Activated T-cell treated with anti-CD3 and anti-CD28 coated beads, Interleukin-2, amount 50 U/mL, for 48 hours (primary cell): ENCODE data around the gene PKDCC.
A peak's percentile ranks its signal among the peaks of the same experiment; 100 is the strongest.

Experiments used
- DNase-seq, 2 experiments: peaks; one replicate each; pipeline ENCODE4 v3.0.0-alpha.2; 2020

The PKDCC gene

DNA sequence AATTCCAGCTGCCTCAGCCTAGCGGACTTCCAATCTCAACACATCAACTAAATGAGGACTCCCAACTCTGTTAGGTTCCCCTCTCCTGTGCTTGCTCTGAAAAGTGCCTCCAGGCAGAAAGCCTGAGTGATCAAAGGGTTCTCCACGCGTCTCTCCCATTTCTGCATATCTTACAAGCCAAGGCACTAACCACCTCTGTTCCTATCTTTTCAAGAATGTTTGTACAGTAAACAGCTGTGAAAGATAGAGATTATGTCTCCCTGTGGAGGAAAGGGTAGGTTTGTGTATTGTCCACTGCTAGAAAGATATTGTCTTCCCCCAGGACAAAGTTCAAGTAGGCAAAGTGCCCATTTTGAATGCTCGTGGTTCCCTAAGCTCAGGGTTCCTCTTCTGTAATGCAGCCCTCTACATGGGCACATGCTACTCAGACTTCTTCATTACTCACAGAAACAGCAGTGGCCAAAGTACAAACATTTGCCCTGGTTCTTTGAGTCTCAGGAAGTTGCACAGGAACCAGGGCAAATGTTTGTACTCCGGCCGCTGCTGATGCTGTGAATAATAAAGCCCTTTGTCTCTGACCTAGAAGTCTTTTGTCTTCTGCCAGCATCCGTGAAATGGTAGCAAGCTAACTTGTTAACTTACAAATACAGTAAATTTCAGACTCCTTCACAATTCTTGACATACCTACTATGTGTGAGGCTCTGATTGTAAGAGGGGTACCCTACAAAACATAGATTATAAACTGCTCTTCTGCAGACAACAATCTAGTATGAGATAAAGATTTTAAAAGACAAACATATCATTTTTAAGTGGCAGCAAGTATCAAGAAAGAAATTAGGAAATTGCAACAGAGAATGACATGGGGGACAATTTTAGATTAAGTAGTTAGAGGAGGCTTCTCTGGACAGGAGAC lies 44.5 kb downstream of the PKDCC start:
- DNase-seq = no peak

DNA sequence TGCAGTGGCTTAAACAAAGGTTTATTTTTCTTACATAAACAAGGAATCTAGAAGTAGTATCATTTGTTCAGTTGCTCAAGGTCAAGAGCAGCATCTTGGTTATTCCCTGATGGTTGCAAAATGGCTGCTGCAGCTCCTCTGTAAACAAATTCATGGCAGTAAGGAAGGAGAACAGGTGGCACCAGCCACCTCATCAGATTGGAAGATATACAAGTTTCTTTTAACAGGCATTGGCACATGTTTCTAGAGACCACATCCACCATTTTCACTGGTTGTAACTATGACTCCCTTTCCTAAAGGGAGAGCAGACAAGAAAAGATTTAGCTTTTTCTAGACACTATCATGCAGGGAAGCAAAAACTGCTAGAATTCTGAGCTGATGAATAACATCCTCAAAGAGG lies 46.3 kb downstream of the PKDCC start:
- no peak for DNase-seq

DNA sequence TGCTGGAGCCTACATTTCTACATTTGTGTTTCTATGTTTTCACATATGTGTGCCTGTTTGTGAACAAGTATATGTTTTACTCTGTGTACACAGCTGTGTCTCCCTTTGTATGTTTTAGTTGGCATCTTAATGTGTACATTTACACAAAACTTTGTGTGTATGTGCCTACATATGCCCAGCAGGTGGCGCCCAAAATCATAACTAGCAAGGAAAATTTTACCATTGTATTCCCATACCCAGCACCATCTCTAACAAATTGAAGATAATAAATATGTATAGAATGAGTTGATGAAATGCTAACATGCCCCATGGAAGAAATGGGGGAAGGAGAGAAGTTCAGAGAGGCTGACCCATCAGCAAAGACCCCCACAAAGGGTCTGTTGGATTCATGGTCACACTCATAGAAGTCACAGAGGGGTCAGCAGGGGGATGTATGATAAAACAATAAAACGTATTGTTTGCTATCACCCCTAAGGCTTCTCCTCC lies 48.1 kb downstream of the PKDCC start:
- peak; percentile 78 to 82 for DNase-seq

DNA sequence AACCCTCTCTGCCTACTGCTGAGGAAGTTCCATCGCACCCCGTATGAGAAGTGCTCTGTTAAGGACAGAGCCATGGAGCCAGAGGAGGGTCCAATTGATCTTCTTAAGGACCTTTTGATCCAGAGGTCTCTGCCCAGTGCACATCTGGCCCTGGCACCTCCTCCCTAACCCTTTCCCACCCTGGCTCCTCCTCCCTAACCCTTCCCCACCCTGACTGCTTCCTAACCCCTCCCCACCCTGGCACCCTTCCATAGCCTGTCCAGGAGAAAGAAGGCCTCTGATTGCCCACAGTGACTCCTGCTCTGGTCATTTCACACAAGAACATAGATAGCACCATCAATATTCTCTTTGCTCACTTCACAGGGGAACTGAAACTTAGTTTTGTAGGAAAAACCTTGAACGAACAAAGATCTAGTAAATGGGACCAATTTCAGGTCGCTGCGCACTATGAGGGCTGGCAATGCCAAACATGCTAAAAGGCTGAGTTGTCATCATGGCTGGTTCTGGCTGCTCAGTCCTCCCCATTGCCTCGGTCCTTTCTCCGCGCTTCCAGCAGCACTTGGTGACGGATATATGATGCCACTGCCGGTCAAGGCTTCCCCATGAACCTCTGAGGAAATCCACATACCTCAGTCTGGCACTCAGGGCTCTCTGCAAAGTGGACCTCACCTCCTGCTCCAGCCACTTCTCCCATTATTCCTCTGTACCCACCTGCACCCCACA lies 49.2 kb downstream of the PKDCC start:
- DNase-seq = no peak

DNA sequence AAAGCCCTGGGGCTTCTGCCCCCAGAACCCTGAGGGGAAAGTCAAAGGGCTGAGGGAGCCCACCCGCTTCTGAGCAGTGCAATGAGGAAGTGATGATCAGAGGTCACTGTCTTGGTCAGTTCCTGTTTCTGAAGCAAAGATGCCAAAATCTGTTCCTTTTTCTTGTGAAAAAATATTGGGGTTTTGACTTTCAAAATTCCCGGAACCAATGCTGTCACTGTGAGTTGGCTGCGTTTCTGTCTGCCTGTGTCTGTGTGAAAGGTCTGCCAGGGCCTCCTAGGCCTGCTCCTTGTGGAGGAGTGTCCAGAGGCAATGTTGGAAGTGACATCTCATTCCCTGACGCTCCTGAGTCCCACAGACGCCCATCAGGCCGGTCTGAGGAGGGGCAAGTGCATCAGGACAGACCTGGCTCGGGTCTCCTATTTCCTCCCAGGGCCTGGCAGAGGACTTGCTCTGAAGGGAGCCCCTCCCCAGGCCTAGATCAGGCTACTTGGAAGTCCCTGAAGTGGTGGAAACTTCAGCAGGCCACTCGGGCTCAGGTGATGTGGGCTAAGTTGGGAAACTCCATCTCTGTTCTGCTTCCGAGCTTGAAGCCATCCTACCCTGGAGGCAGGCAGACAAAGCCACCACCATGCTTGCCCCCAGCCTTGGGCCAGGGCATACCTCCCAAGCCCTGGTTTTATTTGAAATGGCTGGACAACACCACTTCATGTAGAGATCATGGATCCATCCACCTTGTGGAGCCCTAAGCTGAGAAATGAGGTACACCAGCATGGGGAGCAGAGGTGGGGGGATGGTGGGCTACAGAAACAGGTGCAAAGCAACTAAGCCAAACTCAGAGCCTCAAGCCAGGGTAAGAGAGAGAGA lies 51.0 kb downstream of the PKDCC start:
- DNase-seq = no peak

DNA sequence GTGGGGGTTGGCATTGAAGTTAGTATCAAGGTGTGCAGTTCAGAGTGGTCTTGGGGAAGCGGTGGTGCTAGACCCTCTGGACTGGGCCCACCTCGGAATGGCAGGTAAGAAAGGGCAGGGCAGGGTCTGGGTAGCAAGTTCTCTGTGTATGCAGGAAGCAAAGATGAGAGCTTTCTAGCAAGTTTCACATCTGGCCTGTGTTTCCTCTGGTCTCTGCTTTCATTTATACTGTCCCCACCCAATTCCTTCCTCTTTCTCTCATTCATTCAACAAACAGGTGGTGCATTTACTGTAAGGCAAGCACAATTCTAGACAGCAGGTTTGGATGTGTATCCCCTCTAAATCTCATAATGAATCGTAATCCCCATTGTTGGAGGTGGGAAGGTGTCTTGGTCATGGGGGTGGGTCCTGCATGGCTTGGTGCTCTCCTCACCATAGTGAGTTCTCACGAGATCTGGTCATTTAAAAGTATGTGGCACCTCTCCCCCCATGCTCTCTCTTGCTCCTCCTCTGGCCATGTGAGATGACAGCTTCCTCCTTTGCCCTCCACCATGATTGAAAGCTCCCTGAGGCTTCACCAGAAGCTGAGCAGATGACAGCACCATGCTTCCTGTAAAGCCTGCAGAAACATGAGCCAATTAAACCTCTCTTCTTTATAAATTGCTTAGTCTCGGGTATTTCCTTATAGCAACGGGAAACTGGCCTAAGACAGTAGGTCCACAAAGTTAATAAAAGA lies 51.8 kb downstream of the PKDCC start:
- no peak for DNase-seq

DNA sequence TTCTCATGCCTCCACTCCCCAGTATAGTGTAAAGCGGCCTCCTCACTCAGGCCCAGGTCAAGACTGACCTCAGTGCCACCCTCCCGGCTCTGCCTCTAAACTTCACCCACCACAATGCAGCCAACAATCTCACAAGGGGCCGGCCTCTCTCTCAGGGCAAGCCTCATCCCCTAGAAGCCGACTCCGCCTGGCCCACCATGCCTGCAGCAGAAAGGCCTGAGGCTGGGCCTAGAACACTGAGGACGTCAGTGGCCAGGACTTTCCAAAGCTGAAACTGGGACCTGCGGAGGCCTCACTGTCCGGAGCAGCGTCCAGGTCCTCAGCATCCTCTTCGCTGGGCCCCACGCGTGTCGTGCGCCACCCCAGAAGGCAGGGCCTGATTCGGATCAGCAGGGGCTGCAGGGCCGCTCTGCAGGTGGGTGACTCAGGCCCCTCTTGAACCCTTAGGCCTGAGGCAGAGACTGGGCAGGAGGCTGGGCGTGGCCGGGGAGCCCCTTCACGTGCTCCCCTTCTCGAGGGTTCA lies 52.9 kb downstream of the PKDCC start:
- DNase-seq = no peak

DNA sequence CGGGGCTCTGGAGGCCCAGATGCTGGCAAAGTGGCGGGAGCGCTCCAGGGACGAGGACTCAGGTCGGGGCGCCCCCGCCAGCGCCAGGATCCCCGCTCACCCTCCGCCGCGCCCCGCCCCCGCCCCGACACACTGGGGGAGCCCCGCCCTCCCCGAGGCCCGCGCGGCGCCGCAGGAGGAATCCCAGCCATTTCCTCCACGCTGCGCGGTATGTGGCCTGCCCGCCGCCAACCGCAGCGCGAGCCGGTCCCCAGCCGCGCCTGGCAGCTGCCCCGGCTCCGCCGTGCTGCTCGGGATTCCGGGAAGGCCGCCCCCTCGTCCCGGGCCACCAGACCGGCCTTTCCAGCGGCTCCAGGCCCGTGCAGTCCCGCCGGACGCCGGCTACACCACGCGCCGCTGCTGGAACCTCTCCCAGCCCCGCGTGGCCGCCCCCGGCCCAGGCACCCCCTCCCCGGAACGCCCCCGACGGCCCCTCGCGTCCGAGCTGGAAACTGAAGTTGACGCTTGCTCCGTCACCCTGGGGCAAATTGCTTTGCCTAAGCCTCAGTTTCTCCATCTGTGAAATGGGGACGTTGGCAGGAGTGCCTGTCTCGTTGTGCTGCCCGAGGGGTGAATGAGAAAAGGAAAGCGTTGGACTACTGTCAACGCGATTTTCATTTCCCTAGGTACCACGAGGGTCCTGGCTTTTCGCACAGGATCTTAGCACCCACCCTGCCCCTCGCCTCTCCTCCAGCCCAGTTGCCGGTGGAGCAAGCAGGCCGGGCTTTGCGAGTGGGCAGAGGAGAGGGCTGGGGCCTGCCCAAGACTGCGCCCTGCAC lies 53.6 kb downstream of the PKDCC start:
- peak; percentile 60 to 71 for DNase-seq

DNA sequence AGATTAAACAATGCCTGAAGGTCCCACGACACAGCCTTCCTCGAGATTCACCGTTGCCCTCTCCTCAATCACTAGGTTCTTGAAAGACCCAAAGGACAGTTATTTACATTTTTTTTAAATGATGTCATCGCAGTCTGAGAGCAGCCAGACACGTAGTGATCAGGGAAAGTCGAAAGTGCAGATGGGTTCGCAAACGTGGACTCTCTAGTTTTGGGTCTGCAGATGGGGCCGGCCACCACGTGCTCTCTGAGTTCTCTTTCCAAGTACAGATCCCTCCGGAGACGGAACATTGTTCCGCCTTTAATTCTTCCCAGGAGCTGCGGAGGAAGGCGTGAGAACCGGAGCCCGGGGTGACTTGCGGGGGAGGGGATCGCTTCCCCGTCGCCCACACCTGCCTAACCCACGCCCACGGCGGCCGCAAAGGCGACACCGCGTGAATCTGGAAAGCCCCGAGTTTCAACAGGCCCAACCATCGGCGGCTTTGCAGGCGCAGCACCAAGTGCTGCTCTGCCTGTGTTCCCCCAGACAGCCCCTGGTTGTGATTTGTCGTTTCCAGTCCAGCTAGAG lies 54.3 kb downstream of the PKDCC start:
- DNase-seq = peak; percentile 89 to 90

DNA sequence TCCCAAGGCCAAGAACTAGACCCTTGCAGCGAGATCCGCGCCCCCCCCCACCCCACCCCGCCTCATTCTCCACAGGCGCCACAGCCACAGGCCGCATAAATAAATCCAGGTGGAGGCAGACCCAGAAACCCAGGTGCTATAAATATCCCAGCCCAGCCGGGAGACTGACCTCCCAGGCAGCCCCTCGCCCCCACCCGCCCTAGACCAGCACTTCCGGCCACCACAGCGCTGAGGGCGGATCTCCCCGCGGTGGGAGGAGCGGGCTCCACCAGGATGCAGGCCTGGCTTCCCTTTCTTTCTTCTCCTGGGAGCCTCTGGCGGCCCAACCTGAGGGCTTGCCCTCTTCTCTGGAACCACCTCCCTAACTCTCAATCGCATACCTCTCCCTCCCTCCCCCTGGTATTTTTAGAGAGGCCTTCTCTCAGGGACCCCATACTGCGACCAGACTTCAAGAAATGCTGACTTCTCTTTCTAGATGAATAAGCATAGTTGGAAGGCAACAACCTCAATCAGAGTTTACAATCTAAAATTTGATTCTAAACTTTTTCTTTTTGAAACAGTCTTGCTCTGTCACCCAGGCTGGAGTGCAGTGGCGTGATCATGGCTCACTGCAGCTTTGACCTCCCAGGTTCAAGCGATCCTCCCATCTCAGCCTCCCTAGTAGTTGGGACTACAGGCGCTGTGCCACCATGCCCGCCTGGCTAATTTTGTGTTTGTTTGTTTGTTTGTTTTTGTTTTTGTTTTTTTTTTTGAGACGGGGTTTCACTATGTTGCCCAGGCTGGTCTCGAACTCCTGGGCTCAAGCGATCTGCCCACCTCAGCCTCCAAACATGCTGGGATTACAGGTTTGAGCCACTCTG lies 55.0 kb downstream of the PKDCC start:
- DNase-seq = peak; percentile 66 to 67

DNA sequence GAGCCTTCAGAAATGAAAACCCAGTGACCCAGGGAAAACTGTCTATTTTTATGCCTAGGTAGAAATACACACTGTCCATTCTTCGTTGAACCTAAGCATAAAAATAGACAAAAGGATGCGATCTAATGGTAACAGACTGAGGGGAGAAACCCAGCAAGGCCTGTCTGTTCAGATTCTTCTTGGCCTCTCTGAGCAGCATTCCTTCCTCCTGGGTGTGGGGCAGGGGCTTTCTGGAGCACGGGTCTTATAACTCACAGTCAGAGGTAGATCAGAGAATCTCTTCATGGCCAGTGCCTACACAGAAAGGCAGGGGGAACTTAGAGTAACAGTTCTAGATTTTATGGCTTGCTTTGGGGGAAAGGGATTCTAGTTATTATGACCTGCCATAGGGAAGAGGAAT lies 56.0 kb downstream of the PKDCC start:
- DNase-seq = no peak

DNA sequence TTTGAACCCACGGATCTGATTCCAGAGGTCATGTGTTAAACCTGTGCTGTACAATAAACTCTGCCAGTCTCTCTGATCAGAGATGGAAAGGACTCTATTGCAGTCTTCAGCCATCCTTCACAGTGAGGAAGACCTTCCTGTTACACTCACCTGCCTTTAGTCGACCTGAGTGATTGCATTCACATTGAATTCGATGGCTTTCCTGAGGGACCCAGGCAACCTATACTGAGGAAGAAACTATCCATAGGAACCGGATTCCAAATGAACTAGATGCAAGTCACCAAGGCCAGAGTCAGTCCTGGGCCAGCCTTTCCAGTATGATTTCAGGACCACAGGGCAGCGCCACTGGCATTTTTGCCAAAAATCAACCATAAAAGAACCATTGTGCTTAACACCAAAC lies 56.8 kb downstream of the PKDCC start:
- no peak for DNase-seq

DNA sequence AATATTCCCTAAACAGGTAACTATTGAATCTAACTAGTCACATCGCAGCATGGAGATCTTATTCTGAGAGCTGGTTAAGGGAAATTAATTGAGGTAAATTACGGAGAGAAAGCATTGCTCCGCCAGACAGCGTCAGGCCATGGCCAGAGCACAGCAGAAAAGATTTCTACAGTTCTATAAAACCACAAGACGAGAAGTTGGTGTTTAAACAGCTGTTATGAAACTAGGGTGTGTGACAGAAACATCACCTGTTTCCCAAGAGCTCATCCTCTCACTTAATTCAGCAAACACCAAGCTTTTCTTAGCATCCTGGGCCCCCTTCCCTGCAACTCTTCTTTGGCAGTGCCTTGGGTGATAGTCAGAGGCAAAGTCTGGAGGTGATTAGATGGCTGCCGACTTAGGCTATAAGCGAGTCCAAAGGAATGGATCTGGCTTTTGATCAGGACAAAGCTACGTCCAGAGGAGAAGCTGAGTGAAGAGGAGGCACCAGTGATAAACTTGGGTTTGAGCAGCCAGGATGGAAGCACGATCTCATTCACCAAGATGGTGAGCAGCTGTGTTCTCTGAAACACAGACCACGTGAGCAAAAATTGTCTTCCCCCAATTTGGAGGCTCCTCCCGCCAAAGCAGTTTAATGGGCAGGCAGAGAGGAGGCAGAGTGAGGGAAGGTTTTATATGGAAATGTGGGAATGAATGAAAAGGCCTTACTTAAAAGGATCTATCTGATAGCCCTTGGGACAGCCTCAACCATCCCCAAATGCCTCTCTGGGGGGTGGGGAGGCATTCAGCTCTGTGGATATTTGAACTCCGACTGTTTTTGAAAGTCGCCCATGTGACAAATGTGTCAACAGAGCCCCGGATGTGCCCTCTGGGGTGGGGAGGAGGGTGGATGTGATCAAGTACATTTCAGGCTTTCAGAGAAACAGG lies 57.8 kb downstream of the PKDCC start:
- DNase-seq = peak; percentile 79 to 80

DNA sequence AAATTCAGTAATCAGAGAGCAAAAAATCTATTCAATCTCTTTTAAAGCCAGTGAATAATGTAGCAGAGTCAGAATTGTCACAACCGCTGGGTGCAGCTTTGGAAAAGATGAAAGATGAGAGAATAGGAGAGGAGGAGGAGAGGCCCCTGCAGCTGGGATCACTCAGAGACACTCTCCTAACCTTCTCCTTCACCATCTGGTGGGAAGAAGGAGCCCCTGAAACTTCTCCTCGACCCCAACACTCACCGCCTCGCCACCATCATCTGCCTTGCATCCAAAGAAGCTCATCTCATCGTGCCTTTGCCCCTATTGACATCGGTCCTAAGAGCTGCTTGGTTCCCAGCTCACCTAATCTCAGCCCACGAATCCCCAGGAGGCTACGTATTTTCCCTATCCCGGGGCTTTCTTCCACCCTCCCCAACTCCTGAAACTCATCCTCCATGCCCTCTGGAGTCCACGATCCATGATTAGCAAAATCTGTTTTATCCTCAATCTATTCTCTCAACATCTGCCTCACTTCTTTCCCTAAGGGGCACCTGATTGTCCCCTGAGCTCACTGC lies 58.5 kb downstream of the PKDCC start:
- no peak for DNase-seq

DNA sequence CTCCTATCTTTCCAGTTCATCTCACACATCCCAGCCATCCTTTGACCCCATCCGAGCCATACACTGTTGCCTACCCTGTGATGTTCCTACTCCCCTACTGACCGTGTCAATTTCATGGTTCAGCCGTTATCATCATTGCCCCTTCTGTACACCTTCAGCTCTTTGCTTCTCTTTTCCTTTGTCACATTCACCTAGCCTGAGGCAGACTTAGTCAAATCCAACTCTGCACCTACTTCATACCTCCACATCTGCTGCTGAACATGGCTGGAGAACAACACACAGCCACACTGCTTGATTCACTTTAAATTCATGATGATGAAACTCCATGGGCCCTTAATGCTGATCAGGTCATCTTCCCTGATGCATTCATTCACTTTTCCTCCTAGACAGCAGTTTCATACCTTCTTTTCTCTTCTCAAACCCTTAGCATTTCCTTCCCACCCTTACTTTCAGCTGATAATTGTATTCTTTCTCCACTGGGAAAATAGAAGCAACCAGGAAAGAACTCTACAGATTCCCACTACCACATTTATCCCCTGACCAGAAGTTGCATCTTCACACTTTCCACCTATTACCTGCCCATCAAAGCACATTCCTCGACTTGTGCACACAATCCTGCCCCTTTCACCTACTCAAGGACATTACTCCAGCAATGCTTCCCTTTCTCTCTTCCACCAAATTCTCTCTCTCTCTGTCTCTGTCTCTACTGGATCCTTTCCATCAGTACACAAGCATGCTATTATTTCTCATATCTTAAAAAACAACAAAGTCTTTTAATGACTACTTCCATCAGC lies 59.6 kb downstream of the PKDCC start:
- no peak for DNase-seq
